Activated naive CD4-positive, alpha-beta T cell treated with Interleukin-2 at 50 U/mL for 16 hours (primary cell): ENCODE results near the gene PRDX5.
"Not testable (repeated sequence)": the region's sequence is repeated elsewhere in the genome, so short reads cannot be mapped to it uniquely, and the experiment has no call there.

Source experiments
- DNase-seq: peaks from one replicate; pipeline ENCODE4 v3.0.0-alpha.2; 2020

Gene PRDX5

DNA sequence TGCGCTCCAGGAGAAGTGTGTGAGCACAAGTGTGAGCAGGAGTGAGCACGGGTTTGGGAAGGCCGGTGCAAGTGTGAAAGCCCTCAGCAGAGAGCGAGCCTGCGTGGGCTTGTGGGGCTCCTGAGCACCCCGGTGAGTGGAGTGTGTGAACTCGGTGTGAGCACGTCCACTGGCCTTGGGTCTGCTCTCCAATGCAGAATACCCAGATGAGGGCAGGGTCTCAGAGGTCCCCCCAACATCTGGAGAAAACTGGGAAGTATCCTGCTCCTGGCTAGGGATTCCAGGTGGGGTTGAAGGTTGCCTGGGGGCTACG, 11.4 kb upstream of the PRDX5 start:
- no peak for DNase-seq

DNA sequence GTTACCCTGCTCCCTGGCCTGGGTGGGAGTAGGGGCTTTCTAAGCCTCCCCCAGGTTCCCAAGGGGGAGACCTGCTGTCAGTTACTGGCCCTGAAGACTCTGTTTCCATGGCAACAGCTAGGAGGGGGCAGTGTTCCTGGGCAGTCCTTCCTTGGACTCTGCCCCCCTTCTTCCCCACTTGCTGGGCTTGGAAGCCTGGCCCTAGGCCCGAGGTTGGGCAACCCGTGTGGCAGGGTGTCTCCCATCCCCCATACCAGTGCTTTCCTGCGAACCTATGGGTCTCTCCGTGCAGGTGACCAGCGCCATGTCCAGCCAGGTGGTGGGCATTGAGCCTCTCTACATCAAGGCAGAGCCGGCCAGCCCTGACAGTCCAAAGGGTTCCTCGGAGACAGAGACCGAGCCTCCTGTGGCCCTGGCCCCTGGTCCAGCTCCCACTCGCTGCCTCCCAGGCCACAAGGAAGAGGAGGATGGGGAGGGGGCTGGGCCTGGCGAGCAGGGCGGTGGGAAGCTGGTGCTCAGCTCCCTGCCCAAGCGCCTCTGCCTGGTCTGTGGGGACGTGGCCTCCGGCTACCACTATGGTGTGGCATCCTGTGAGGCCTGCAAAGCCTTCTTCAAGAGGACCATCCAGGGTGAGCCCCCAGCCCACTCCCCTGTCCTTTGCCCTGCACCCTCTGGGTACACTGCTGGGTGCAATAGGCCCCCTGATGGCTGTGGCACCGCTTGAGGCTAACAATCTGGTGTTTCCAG, 10.9 kb upstream of the PRDX5 start:
- DNase-seq = no peak

- DNase-seq = not testable (repeated sequence)
Observed at GRCh38 chr11:64307795-64308194, 10.1 kb upstream of the PRDX5 start.

GRCh38 chr11:64312947-64313346, 5.0 kb upstream of the PRDX5 start:
- DNase-seq = no peak

GRCh38 chr11:64313491-64314145, 4.3 kb upstream of the PRDX5 start:
- no peak for DNase-seq

- no peak for DNase-seq
Observed at GRCh38 chr11:64314146-64314804, 3.6 kb upstream of the PRDX5 start.

- DNase-seq = no peak
Observed at GRCh38 chr11:64314805-64315561, 2.9 kb upstream of the PRDX5 start.

DNA sequence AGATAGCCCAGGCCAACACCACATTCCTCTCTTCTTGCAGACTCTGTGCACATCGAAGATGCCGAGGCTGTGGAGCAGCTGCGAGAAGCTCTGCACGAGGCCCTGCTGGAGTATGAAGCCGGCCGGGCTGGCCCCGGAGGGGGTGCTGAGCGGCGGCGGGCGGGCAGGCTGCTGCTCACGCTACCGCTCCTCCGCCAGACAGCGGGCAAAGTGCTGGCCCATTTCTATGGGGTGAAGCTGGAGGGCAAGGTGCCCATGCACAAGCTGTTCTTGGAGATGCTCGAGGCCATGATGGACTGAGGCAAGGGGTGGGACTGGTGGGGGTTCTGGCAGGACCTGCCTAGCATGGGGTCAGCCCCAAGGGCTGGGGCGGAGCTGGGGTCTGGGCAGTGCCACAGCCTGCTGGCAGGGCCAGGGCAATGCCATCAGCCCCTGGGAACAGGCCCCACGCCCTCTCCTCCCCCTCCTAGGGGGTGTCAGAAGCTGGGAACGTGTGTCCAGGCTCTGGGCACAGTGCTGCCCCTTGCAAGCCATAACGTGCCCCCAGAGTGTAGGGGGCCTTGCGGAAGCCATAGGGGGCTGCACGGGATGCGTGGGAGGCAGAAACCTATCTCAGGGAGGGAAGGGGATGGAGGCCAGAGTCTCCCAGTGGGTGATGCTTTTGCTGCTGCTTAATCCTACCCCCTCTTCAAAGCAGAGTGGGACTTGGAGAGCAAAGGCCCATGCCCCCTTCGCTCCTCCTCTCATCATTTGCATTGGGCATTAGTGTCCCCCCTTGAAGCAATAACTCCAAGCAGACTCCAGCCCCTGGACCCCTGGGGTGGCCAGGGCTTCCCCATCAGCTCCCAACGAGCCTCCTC, 2.0 kb upstream of the PRDX5 start:
- DNase-seq = not testable (repeated sequence)

GRCh38 chr11:64316672-64317324, 1.1 kb upstream of the PRDX5 start:
- DNase-seq = peak; percentile 42

GRCh38 chr11:64317325-64317960, 478 bp upstream of the PRDX5 start, which contains the start of gene TRMT112:
TRMT112 (minus strand) TSS chr11:64317559; CDS start chr11:64317526, 33 bp downstream.
- DNase-seq = peak; percentile 96

DNA sequence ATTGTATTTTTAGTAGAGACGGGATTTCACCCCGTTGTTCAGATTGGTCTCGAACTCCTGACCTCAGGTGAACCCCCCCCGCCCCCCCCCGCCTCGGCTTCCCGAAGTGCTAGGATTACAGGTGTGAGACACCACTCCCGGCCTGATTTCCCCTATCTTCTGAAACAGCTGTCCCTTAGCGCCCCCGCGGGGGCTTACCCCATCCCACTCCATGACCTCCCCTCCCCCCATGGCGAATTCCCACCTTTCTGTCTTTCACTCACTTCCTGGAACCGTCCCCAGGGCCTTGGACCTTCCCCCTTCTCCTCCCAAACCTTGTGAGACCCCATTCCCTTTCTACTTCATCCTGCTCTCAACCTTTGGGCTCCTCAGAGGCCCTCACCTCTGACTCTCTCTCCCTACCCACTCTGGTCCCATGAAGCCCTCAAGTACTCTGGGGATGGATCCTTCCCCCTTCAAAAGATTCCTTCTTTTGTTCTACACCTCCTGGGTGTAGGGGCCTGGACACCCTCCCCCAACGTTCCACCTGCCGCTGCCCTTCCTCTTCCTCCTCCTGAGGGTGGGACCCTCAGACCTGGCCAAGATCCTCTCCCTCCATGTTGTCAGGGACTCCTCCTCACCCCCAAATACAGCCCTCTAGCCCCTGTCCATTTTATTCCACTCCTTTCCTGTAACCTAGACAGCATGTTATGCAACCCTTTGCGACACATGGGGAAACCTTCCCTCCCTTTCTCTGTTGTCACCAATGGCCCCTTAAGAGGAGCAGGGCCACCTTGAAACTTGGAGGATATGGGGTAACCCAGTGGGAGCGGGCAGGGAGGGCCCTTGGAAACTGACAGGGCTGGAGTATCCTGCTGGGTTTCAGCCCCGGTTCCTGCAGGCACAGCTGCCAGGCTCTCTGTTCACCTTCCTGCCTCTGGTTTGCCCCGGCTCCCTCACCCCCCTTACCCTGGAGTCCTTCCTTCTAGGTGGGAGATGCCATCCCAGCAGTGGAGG, 1.1 kb downstream of the PRDX5 start:
- no peak for DNase-seq

DNA sequence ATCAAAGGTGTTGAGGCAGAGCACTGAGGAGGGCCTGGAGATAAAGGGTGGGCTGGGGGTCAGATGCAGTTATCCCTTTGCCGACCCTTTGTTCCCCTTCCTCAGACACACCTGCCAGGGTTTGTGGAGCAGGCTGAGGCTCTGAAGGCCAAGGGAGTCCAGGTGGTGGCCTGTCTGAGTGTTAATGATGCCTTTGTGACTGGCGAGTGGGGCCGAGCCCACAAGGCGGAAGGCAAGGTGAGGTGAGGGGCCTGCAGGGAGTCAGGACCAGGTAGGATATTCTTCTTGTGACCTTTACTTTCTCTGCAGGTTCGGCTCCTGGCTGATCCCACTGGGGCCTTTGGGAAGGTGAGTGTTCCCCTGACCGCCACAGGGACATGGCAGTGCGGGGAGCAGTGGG, 2.6 kb downstream of the PRDX5 start:
- DNase-seq = no peak

DNA sequence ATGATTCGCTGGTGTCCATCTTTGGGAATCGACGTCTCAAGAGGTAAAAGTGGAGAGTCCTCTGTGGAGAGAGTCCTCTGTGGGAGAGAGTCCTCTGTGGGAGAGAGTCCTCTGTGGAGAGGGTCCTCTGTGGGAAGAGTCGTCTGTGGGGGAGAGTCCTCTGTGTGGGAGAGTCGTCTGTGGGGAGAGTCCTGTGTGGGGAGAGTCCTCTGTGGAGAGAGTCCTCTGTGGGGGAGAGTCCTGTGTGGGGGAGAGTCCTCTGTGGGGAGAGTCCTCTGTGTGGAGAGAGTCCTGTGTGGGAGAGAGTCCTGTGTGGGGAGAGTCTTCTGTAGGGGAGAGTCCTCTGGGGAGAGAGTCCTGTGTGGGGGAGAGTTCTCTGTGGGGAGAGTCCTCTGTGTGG, 3.1 kb downstream of the PRDX5 start:
- no peak for DNase-seq

GRCh38 chr11:64321533-64321932, 3.6 kb downstream of the PRDX5 start:
- no peak for DNase-seq

DNA sequence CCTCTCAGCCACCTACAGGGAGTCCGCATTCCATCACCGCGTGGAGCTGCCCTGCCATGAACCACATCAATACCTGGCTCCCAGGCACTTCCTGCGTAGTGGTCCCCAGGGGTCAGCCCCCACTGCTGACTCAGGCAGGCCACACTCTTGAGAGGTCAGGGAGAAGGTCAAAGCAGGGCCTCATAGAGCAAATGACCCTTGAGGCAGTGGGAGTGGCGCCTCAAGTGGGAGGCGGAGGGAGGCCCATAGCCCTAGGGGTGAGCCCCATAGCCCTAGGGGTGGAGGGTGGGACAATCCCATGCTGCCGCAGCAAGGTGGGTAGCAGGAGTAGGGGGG, 5.0 kb downstream of the PRDX5 start:
- no peak for DNase-seq

DNA sequence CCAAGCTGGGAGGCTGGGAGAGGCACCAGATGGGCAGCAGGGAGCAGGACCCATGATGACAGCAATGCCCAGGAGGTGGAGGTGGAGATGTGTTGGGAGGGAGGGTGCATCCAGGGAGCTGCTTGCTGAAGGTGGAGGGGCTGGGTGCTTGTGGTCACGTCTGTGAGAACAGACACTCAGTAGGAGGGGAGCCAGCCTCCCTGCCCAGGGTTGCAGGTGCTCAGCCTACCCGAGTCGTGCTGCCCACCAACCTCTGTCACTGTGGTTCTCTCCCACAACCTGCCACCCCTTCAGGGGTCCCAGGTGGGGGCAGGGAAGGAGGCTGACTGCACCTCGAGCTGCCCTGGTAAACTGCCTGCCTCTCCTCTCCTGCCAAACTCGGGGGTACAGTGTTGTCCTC, 5.5 kb downstream of the PRDX5 start:
- DNase-seq = no peak

DNA sequence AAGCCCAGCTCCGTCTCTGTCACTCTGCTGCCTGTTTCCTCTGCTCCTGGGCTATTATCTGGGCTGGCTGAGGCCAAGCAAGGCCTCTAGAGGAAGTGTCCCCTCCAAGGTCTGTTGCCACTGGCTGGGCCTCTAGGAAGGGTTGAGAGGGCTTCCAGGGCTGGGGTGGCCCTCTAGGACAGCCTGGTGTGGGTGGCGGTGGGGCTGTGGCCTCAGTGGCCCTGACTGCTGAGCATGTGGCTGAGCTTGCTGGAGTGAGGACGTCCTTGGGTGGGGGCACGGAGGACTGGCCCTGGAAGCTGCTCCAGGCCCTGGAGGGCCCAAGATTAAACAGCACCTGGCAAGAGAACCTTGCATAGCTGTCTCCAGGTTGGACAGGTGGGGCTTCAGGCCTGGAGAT, 6.1 kb downstream of the PRDX5 start:
- not testable (repeated sequence) for DNase-seq

GRCh38 chr11:64324692-64325469, 7.0 kb downstream of the PRDX5 start:
- DNase-seq = no peak

- no peak for DNase-seq
Observed at GRCh38 chr11:64327375-64327774, 9.5 kb downstream of the PRDX5 start.
